Caco-2 (cell line): ENCODE results near the gene TREH. TPM values are rescaled to one million over a fixed set of nuclear protein-coding genes. Genes with fewer than 3 reads are reported as not detected.

Experiments used
- BruUV-seq: library from RNA; stranded (reverse); fragments of 400-500 nt; replicated peaks from 2 replicates; lab custom pipeline; 2021; lab: Mats Ljungman, UMichigan
- CTCF ChIA-PET: fragments of 300-600 bp; sonication (Branson Sonifier 250); formaldehyde crosslinking; loops from one replicate; lab custom pipeline; 2022; ENCODE audit warnings: antibody characterized with exemption; lab: Charles Lee
- POLR2A ChIA-PET: fragments of 300-600 bp; sonication (Branson Sonifier 250); formaldehyde crosslinking; loops from one replicate; lab custom pipeline; 2022; ENCODE audit warnings: antibody characterized with exemption; lab: Charles Lee
- DNase-seq, 2 experiments: peaks; one replicate each; pipeline versions ENCODE4 v3.0.0 to v3.0.0-alpha.2; 2020 to 2022
- H3K27me3 ChIP-seq: replicated peaks from 2 replicates; pipeline ENCODE4 v1.6.0; 2011; ENCODE audit warnings: low read length; ENCODE audit not compliant: control insufficient read depth, insufficient read depth
- H3K36me3 ChIP-seq: 2 replicates; pipeline ENCODE4 v1.5.1; 2011; ENCODE audit warnings: low read length; ENCODE audit not compliant: control insufficient read depth, insufficient read depth
- H3K4me1 ChIP-seq: fragments of 250-450 bp; sonication (Bioruptor Pico); 2 replicates; pipeline ENCODE4 v1.5.1; 2020; ENCODE audit warnings: mild to moderate bottlenecking
- H3K4me3 ChIP-seq: 2 replicates; pipeline ENCODE4 v1.5.1; 2011; ENCODE audit warnings: low read depth, mild to moderate bottlenecking, control low read depth, low read length
- H3K9me3 ChIP-seq: fragments of 250-450 bp; sonication (Bioruptor Pico); 2 replicates; pipeline ENCODE4 v1.5.1; 2020; ENCODE audit warnings: mild to moderate bottlenecking, moderate library complexity
- H3K27ac Mint-ChIP-seq: one replicate; pipeline ENCODE4 v1.8.0; 2022; ENCODE audit warnings: mixed read lengths; ENCODE audit not compliant: unreplicated experiment
- H3K27me3 Mint-ChIP-seq: one replicate; pipeline ENCODE4 v1.8.0; 2022; ENCODE audit warnings: mixed read lengths; ENCODE audit not compliant: insufficient read depth, unreplicated experiment
- H3K36me3 Mint-ChIP-seq: one replicate; pipeline ENCODE4 v1.8.0; 2022; ENCODE audit warnings: mild to moderate bottlenecking, mixed read lengths; ENCODE audit not compliant: insufficient read depth, unreplicated experiment
- H3K4me1 Mint-ChIP-seq: one replicate; pipeline ENCODE4 v1.8.0; 2022; ENCODE audit warnings: low read depth, mixed read lengths; ENCODE audit not compliant: unreplicated experiment
- H3K4me3 Mint-ChIP-seq: one replicate; pipeline ENCODE4 v1.8.0; 2022; ENCODE audit warnings: mild to moderate bottlenecking, moderate library complexity, mixed read lengths; ENCODE audit not compliant: unreplicated experiment
- H3K9me3 Mint-ChIP-seq: one replicate; pipeline ENCODE4 v1.8.0; 2022; ENCODE audit warnings: mixed read lengths; ENCODE audit not compliant: unreplicated experiment
- CTCF ChIP-seq, 2 experiments: fragments of 200-600 bp in 1 of 2; IDR thresholded peaks; 1 replicate in 1 of 2; 2 replicates in 1 of 2; pipeline versions ENCODE4 v1.5.1 to v1.8.0; 2011 to 2022; ENCODE audit warnings: antibody characterized with exemption in 1 of 2, control low read depth in 1 of 2, inconsistent platforms in 1 of 2, low read depth in 1 of 2, low read length in 1 of 2, mild to moderate bottlenecking in 1 of 2, moderate library complexity in 1 of 2; ENCODE audit not compliant: insufficient read depth in 1 of 2, severe bottlenecking in 1 of 2, unreplicated experiment in 1 of 2
- intact Hi-C: fragments of 100-400 bp; cut with micrococcal nuclease; formaldehyde crosslinking; loops from one replicate; pipeline ENCODE4 v1.10.0; 2022; ENCODE audit not compliant: unreplicated experiment
- total RNA-seq: library from RNA; stranded (reverse); gene quantifications from 2 replicates; pipeline ENCODE4 v1.2.3, GENCODE V29; 2022

Gene TREH
- total RNA-seq, 1 experiment from 2014 or later, result not detected

GRCh38 chr11:118618115-118618990, 61.1 kb downstream of the TREH start:
- peak overlapping the region; percentile 33 for H3K27ac Mint-ChIP-seq
- no peak for TF ChIP-seq CTCF (IDR thresholded peaks at IDR 0.05; ENCODE audit: insufficient read depth in 1 of 2, low read depth in 1 of 2, low read length in 1 of 2, severe bottlenecking in 1 of 2, unreplicated experiment in 1 of 2)
- H3K9me3 Mint-ChIP-seq, result no peaks in the 10 kb centered on the region
- no peak for DNase-seq
- peak overlapping the region; percentile 2 for H3K4me3 Mint-ChIP-seq
- Histone ChIP-seq H3K27me3 (no peaks in the 10 kb centered on the region), H3K9me3 (no peaks in the 10 kb centered on the region), H3K4me3 (no peak overlapping the region), H3K36me3 (no peaks in the 10 kb centered on the region), H3K4me1 (peaks cover 75% of the 10 kb centered on the region)
- ChIA-PET POLR2A (interaction anchor here (0.6 to 0.8 kb wide), 2 partner anchors 14 to 254 kb away, joined by 3 to 6 read pairs; no protein-coding TSS in a partner anchor), CTCF (interaction anchor here (0.6 to 1.1 kb wide), 3 partner anchors 10 to 312 kb away, joined by 3 to 4 read pairs (median 3); no protein-coding TSS in a partner anchor)
- peaks cover 11% of the 10 kb centered on the region for H3K36me3 Mint-ChIP-seq
- BruUV-seq, result no TSS peak
- H3K4me1 Mint-ChIP-seq, result peaks cover 52% of the 10 kb centered on the region
- intact Hi-C loops, result no loop called here
- H3K27me3 Mint-ChIP-seq, result no peaks in the 10 kb centered on the region

GRCh38 chr11:118615976-118616371, 63.5 kb downstream of the TREH start:
- DNase-seq, result peak; percentile 42 to 49
- Histone ChIP-seq H3K4me1 (peaks cover 74% of the 10 kb centered on the region), H3K36me3 (no peaks in the 10 kb centered on the region), H3K27me3 (no peaks in the 10 kb centered on the region), H3K4me3 (no peak overlapping the region), H3K9me3 (no peaks in the 10 kb centered on the region)
- Mint-ChIP-seq H3K4me1 (peaks cover 48% of the 10 kb centered on the region), H3K4me3 (no peak overlapping the region), H3K27ac (peak overlapping the region; percentile 81), H3K36me3 (peaks cover 13% of the 10 kb centered on the region), H3K9me3 (no peaks in the 10 kb centered on the region), H3K27me3 (no peaks in the 10 kb centered on the region)
- ChIA-PET POLR2A (no interaction called here), CTCF (interaction anchor here (0.9 kb wide), 1 partner anchor 21 kb away, joined by 3 read pairs; no protein-coding TSS in a partner anchor)
- intact Hi-C loops, result no loop called here
- TF ChIP-seq CTCF (IDR thresholded peaks at IDR 0.05; ENCODE audit: insufficient read depth in 1 of 2, low read depth in 1 of 2, low read length in 1 of 2, severe bottlenecking in 1 of 2, unreplicated experiment in 1 of 2), result no peak
- no TSS peak for BruUV-seq

GRCh38 chr11:118615282-118615975, 64.0 kb downstream of the TREH start:
- Histone ChIP-seq H3K4me3 (no peak overlapping the region), H3K36me3 (no peaks in the 10 kb centered on the region), H3K4me1 (peaks cover 69% of the 10 kb centered on the region), H3K27me3 (no peaks in the 10 kb centered on the region), H3K9me3 (no peaks in the 10 kb centered on the region)
- Mint-ChIP-seq H3K27me3 (no peaks in the 10 kb centered on the region), H3K4me1 (peaks cover 43% of the 10 kb centered on the region), H3K4me3 (peak overlapping the region; percentile 52), H3K36me3 (peaks cover 8% of the 10 kb centered on the region), H3K27ac (peak overlapping the region; percentile 81), H3K9me3 (no peaks in the 10 kb centered on the region)
- POLR2A ChIA-PET, result interaction anchor here (0.5 kb wide), 1 partner anchor 262 kb away, joined by 3 read pairs; no protein-coding TSS in a partner anchor
- intact Hi-C loops, result no loop called here
- DNase-seq, result peak; percentile 90 to 92
- no peak for TF ChIP-seq CTCF (IDR thresholded peaks at IDR 0.05; ENCODE audit: insufficient read depth in 1 of 2, low read depth in 1 of 2, low read length in 1 of 2, severe bottlenecking in 1 of 2, unreplicated experiment in 1 of 2)
- CTCF ChIA-PET, result interaction anchor here (1.0 to 1.8 kb wide), 3 partner anchors 11 to 43 kb away, joined by 3 to 5 read pairs (median 5); no protein-coding TSS in a partner anchor
- TSS peak; percentile 66 for BruUV-seq
